H54 (cell line): Measurements from ENCODE around the gene TMEM273.

Experiments
- DNase-seq: peaks from one replicate; pipeline ENCODE4 v3.0.0; 2011; ENCODE audit warnings: low spot score, mixed read lengths; ENCODE audit not compliant: insufficient read length
- FAIRE-seq: peaks from 3 replicates; lab custom pipeline; 2011; peaks lifted over from hg19 to GRCh38; lab: Jason Lieb, UNC
- POLR2A ChIP-seq: IDR thresholded peaks from 2 replicates; pipeline ENCODE4 v1.6.1; 2011; ENCODE audit warnings: low read depth, mild to moderate bottlenecking, low read length

The TMEM273 gene, protein sequence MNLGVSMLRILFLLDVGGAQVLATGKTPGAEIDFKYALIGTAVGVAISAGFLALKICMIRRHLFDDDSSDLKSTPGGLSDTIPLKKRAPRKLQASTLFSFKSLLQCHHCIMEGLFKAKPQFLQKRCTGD

DNA sequence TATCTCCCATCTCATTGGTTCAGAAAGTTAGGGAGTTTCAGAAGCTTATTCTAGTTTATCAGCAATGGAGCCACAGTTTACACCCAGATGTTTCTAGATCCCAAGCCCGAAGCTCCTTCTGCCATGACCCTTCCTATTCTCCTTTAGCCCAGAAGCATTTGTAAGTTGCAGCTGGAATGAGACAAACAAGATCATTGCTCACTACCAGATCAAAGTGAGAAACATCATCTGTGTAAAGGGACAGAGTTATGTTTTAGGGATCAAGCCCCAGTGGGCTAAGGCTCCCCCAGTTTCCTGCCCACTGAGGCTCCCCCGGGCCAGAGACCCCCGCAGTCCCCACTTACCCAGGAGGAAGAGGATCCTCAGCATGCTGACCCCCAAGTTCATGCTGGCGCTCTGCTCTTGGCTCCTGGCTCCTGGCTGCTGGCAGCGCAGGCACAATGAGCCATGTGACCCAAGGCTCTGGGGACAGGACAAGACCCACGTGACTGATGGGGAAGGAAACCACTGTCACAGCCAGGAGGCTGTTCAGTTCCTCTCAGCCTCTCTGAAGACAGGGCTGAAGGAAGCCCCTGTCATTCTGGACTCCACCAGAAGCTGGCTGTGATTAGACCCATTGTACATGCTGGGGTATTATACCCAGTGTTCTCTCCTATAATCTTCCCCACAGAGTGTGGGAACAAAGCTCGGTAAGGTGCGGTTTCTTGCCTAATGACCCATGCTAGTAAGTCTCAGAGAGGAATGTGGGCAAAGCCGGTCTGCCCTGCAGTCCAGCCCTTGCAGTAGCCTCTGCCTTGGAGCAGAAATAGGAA, at the start of gene TMEM273:
Gene TMEM273, minus strand, starts transcription at position 442 of the 812 bp plus-strand sequence. Its CDS starts 55 bp downstream, at position 387.
- no peak for FAIRE-seq
- no peak for TF ChIP-seq POLR2A
- no peak for DNase-seq

DNA sequence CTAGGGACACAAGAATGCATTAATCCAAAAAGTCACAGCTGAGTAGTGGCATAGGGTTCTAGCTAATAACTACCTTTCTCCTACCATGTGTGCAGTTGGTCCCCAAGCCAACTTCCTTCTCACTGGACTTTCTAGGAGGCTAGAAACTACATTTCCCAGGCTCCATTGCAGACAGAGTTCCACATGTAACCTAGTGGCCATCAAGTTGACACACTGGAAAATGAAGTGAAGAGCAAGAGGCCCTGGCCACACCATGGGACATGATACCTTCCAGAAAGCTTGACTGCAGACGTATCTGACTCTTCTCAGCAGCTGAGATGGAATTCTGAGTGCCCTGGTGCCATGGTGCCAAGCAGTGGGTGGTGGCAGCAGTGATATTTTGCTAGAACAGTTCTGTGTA, 49.8 kb upstream of the TMEM273 start:
- TF ChIP-seq POLR2A: no peak
- FAIRE-seq (no peak), DNase-seq (no peak)

DNA sequence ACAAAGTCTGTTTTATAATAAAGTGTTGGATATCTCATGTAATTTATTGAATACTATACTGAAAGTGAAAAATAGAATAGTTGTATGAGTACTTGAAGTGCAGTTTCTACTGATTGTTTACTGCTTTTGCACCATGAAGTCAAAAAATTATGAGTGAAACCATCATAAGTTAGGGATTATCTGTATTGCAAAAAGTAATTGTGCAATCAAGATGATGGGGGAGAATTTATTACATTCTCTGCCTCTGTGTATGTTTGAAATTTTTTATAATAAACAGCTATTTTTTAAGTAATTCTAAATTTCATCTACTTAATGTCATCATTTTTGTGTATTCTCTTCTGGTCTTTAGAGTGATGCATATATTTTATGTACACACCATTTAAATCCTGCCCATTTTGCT, 47.2 kb upstream of the TMEM273 start:
- no peak for DNase-seq
- no peak for FAIRE-seq
- TF ChIP-seq POLR2A: no peak

DNA sequence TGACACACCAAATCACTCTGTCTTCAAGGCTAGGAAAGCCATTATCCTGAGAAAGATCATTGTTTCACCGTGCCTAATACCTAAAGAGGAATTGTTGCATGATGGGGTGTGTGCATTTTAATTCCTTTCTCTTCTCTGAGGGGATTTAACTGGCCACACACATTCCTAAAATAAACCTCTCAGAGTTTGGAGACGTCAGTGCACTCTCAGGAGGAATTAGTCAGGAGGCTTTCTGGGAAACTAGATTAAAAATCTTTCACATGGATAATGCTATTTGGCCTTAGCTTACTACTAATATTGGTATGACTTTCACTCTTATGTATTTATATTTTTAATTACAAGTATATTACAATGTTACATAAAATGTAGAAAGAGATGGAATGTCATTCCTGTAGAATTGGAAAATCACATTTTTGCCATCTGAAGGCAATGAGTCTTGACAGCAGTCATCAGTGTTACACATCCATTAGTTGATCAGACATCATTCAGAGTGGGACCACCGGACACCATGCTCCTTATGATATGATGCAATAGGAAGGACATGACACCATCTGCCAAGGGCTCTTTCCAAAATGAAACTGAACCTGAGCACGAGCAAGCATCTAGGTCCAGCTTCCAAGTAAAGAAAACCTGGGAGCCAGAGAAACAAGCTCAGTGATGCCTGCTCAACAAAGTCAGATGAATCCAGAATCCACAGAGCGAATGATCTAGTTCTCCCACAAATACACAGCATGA, 43.1 kb upstream of the TMEM273 start:
- no peak for FAIRE-seq

DNA sequence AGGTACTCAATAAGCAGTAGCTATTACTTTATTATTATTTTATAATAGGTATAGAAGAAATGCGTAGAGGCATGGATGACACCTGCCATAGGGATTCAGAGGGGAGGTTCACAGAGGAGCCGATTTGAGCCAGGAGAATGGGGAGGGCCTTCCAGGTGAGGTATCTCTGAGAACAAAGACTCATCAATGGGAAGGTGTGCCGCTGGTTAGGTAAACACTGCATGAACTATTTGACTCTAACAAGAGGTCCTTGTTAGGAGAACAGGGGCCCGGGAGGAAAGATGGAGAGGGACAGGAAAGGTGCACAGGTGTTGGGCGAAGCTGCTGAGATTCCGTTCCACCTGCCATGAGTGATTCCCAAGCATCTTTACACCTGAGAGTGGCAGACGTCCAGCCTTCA, 41.8 kb upstream of the TMEM273 start:
- no peak for TF ChIP-seq POLR2A
- no peak for DNase-seq
- no peak for FAIRE-seq

More for the DNA sequence above, 43.1 kb upstream of the TMEM273 start:
- TF ChIP-seq POLR2A: no peak
- DNase-seq: no peak

DNA sequence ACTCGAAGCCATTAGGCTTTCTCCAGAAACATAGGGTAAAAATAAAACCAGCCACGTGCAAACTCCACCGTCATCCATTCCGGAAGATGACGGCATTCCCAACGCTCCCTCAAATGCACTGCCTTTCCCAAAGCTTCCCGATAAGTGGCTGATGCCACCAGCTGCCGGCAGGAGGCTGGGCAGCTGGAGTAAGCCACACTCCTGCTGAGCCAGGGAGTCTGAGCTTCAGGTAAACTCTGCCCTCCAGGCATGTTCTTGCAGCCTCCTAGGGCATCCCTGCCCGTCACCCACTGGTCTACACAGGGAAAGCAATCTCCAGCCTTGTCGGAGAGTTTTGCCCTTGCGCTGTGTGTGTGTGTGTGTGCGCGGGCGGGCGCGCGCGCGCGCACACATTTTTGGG, 40.5 kb upstream of the TMEM273 start:
- DNase-seq: no peak
- FAIRE-seq: no peak
- TF ChIP-seq POLR2A: no peak

DNA sequence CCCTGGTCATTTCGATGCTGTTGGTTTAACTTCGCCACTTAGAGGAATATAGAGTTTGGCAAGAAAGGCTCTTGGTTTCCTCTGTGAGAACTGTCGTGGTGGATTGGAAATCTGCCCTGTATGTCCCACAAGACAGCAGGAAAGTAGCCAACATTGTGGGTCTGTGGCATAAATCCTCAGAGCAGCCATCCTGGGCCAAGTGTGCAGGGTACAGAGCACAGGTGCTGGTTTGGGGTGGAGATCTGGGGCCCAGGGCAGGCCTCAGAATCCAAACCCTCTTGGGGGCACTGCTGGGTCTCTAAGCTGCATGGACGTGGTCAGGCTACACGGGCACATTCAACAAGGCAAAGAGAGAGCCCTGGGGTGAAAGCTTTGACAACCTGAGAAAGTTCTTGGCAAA, 39.2 kb upstream of the TMEM273 start:
- FAIRE-seq (no peak), DNase-seq (no peak)
- TF ChIP-seq POLR2A: no peak

DNA sequence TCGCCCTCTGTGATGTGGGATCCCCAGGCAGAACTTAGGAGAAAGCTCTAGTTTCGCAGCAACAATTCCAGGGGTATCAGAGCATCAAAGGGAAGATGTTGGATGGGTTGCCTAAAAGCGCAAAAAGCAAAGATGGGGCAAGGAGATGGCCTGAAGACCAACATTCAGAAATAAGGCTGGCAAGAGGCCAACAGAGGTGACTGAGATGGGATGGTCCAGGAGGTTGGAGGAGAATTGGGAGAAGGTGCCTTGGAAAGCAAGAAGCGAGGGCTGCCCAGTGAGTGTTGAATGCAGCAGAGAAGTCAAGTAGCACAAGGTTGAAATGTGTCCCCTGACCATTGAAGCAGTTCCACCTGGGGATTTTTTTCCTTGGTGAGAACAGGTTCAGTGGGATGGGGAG, 38.4 kb upstream of the TMEM273 start:
- no peak for FAIRE-seq
- no peak for DNase-seq
- TF ChIP-seq POLR2A: no peak

DNA sequence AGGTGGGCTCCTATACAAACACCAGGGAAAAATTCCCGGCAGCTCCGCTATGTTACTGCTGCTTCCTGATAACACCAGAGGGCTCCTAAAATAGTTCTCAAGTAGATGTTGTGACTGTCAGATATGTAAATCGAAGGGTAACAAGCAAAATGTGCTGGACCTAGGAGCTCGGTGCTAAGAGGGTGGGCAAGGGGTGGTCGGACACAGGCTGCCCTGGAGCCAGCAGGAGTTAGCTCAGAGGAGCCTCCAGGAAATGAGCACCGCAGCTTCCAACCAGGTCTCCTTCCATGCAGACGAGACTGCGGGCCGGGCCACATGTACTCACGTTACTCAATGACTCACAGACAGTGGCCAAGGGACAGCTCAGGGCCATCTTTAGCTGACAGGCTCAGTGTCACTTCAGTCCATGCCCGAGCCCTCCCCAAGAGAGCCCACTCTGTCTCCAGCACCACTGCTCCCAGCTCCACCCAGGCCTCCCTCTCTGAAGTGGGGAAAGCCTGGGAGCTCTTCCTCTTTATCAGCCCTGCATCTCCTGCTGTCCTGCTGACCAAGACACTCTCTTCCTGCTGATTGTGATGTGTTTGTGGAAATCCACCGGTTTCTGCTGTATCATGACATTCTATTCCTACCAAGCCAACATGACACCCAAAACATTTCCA, 37.2 kb upstream of the TMEM273 start:
- DNase-seq: no peak
- FAIRE-seq: no peak
- no peak for TF ChIP-seq POLR2A

DNA sequence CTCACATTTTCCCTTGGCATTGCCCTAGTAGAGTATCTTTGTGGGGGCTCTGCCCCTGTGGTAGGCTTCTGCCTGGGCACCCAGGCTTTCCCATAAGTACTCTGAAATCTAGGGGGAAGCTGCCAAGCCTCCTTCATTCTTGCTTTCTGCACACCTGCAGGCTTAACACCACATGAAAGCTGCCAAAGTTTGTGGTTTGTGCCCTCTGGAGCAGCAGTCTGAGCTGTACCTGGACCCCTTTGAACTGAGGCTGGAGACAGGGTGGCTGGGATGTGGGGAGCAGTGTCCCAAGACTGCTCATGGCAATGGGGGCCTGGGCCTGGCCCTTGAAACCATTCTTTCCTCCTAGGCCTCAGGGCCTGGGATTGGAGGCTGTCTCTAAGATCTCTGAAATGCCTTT, 35.0 kb upstream of the TMEM273 start:
- DNase-seq (no peak), FAIRE-seq (no peak)
- no peak for TF ChIP-seq POLR2A

DNA sequence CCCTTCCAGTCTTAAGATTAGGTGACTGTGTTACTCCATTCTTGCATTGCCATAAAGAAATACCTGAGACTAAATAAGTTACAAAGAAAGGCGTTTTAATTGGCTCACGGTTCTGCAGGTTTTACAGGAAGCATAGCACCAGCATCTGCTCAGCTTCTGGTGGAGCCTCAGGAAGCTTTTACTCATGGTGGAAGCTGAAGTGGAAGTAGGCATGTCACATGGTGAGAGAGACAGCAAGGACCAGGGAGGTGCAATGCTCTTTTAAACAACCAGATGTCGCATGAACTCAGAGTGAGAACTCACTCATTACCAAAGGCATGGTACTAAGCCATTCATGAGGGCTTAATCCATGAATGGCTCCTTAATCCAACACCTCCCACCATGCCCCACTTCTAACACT, 34.0 kb upstream of the TMEM273 start:
- no peak for FAIRE-seq
- TF ChIP-seq POLR2A: no peak

DNA sequence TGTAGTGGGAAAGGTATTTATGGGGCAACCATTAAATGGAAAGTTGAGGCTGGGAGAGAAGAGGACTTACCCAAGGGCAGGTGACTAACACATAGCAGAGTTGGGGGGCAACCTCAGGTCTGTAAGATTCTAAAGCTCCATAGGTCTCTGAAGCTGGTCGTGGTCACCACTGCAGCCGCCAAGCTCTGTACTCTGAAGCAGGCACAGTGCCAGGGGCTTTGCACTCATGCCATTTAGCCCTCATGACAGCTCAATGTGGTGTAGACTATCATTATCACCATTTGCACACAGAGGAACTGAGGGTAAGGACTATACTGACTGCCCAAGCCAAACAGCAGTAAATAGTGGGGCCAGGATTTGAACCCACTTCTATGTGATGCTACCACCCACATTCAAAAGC, 32.5 kb upstream of the TMEM273 start:
- FAIRE-seq: no peak
- no peak for TF ChIP-seq POLR2A
- no peak for DNase-seq

More for the DNA sequence above, 34.0 kb upstream of the TMEM273 start:
- no peak for DNase-seq

DNA sequence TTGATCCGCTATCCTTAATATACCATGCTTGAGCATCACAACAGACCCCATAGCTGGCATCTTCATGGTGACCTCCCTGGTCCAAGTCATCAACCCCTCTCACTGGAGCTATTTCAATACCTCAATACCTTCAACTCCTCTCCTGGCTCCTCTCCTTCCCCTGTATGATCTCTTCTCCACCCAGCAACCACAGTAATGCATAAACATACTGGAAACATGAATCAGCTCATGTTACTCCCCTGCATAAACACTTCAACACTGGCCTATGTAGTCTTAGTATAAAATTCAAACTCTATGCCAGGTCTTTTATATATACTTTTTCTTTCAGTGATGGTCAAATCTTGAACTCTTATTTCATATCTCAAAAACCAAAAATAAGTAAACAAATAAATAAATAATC, 31.8 kb upstream of the TMEM273 start:
- FAIRE-seq (no peak), DNase-seq (no peak)

DNA sequence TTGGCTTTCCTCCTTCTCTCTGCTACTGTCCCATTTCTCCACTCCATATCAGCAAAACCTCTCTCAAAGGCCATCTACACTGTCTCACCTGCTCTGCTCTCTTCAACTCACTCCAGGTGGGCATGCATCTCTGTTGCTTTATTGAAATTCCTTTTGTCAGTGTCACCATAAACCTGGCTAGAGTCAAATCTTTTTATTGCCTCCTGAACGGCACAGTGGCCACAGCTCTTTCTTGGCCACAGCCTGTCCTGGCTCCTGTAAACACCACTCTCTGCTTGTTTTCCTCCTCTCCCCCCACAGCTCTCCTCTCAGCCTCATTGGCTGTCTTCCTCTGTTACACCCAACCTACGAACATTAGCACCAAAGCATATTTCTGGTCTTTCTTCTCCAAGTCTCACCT, 31.1 kb upstream of the TMEM273 start:
- DNase-seq (no peak), FAIRE-seq (no peak)
- TF ChIP-seq POLR2A: no peak

More for the DNA sequence above, 31.8 kb upstream of the TMEM273 start:
- TF ChIP-seq POLR2A: no peak
